Loucy (cell line): ENCODE measurements around the gene SRCIN1.

ENCODE experiments used
- H2AFZ ChIP-seq: fragments of 200-600 bp; sonication (generic); 2 replicates; pipeline ENCODE4 v1.6.0; 2016; ENCODE audit warnings: antibody characterized with exemption, mild to moderate bottlenecking, low read length, moderate library complexity
- H3F3A ChIP-seq: fragments of 200-600 bp; 2 replicates; pipeline ENCODE4 v1.6.0; 2016; ENCODE audit warnings: antibody characterized with exemption, low read depth, mild to moderate bottlenecking
- H3K27me3 ChIP-seq: fragments of 200-600 bp; sonication (generic); 2 replicates; pipeline ENCODE4 v1.6.1; 2014; ENCODE audit warnings: low read length, mild to moderate bottlenecking; ENCODE audit not compliant: insufficient read depth, poor library complexity, severe bottlenecking
- H3K36me3 ChIP-seq: fragments of 200-600 bp; sonication (generic); 2 replicates; pipeline ENCODE4 v1.6.1; 2016; ENCODE audit warnings: low read length; ENCODE audit not compliant: insufficient read depth
- H3K4me1 ChIP-seq: fragments of 200-600 bp; sonication (generic); 2 replicates; pipeline ENCODE4 v1.5.1; 2014; ENCODE audit warnings: low read length, mild to moderate bottlenecking; ENCODE audit not compliant: insufficient read depth, poor library complexity, severe bottlenecking
- H3K4me2 ChIP-seq: fragments of 200-600 bp; sonication (generic); 2 replicates; pipeline ENCODE4 v1.6.0; 2014; ENCODE audit warnings: antibody characterized with exemption, low read length, low read depth, mild to moderate bottlenecking; ENCODE audit not compliant: poor library complexity, severe bottlenecking
- H3K4me3 ChIP-seq: fragments of 200-600 bp; sonication (generic); 2 replicates; pipeline ENCODE4 v1.5.1; 2014; ENCODE audit warnings: low read length, mild to moderate bottlenecking, mixed read lengths; ENCODE audit not compliant: poor library complexity, severe bottlenecking
- H3K79me2 ChIP-seq: fragments of 200-600 bp; sonication (generic); 2 replicates; pipeline ENCODE4 v1.6.1; 2014; ENCODE audit warnings: low read length; ENCODE audit not compliant: insufficient read depth
- H3K9ac ChIP-seq: fragments of 200-600 bp; sonication (generic); 2 replicates; pipeline ENCODE4 v1.6.0; 2014; ENCODE audit warnings: mild to moderate bottlenecking, low read depth, low read length, moderate library complexity; ENCODE audit not compliant: poor library complexity, severe bottlenecking
- H3K9me2 ChIP-seq: fragments of 200-600 bp; sonication (generic); replicated peaks from 2 replicates; pipeline ENCODE4 v1.6.1; 2016; ENCODE audit warnings: low read depth, low read length, mixed read lengths
- H3K9me3 ChIP-seq: fragments of 200-600 bp; sonication (generic); 2 replicates; pipeline ENCODE4 v1.6.1; 2014; ENCODE audit warnings: mild to moderate bottlenecking, antibody characterized with exemption, low read length, low read depth; ENCODE audit not compliant: insufficient read depth
- H4K20me1 ChIP-seq: fragments of 200-600 bp; sonication (generic); 2 replicates; pipeline ENCODE4 v1.6.0; 2014; ENCODE audit warnings: antibody characterized with exemption, low read length, mild to moderate bottlenecking; ENCODE audit not compliant: insufficient read depth, poor library complexity, severe bottlenecking
- CTCF ChIP-seq: fragments of 200-600 bp; sonication (generic); conservative IDR thresholded peaks from 2 replicates; pipeline ENCODE4 v1.5.1; 2014; ENCODE audit warnings: mild to moderate bottlenecking, antibody characterized with exemption, low read length
- EZH2phosphoT487 ChIP-seq: fragments of 200-600 bp; IDR thresholded peaks from 2 replicates; pipeline ENCODE4 v1.6.1; 2018; ENCODE audit warnings: antibody characterized with exemption, mild to moderate bottlenecking, moderate library complexity, borderline replicate concordance

Gene SRCIN1

GRCh38 chr17:38588788-38589174 is 17.0 kb downstream of the SRCIN1 start:
- Histone ChIP-seq H3K79me2 (no peaks in the 10 kb centered on the region), H3K9me3 (no peaks in the 10 kb centered on the region), H3K4me2 (no peak overlapping the region), H3K4me1 (peaks cover 62% of the 10 kb centered on the region), H4K20me1 (no peaks in the 10 kb centered on the region), H3K4me3 (no peak overlapping the region), H3K27me3 (no peaks in the 10 kb centered on the region), H3F3A (no peaks in the 10 kb centered on the region), H3K36me3 (no peaks in the 10 kb centered on the region), H3K9me2 (no peaks in the 10 kb centered on the region), H3K9ac (no peak overlapping the region), H2AFZ (no peak overlapping the region)
- no peak for TF ChIP-seq EZH2phosphoT487
- no peak for TF ChIP-seq CTCF

DNA sequence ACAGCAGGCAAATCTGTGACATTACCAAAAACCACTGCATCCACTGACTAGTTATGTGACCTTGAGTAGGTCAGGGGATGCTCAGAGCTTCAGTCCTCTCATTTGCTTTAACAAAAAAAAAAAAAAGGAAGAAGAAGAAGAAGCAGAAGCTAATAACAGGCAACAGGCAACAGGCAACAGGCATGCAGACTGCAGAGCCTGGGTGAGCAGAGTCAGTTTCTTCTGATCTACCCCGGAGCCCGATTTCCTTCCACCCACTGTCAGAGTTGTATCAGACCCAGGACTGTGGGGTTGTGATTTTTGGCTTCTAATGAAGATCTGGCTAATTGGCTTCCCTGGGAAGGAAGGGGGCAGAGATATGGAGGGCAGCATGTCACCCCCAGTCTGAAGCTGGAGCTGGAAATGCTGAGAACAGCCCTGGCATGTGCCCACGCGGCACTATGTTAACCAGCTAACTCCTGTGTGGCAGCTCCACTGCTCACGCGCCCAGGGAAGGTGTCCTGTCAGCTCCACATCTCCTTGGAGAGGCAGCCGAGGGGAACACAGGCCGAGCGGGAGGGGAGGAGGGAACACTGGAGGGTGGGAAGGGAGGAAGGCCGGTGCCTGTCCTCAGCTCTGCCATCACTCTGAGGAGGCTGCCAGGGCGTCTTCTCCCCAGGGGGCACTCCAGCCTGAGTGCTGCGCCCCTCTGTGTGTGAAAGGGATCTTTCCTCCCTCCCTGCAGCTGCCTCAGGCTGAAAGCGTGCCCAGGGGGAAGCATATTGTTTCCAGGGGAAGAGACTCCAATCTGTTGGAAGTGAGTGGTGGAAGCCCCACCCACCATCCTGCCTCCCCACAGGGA is 17.6 kb downstream of the SRCIN1 start:
- Histone ChIP-seq H3K4me2 (no peak overlapping the region), H3K36me3 (no peaks in the 10 kb centered on the region), H3K9ac (no peak overlapping the region), H3K79me2 (no peaks in the 10 kb centered on the region), H3K27me3 (no peaks in the 10 kb centered on the region), H3F3A (no peaks in the 10 kb centered on the region), H3K9me3 (no peaks in the 10 kb centered on the region), H4K20me1 (no peaks in the 10 kb centered on the region), H3K4me3 (no peak overlapping the region), H3K4me1 (peaks cover 61% of the 10 kb centered on the region), H3K9me2 (no peaks in the 10 kb centered on the region), H2AFZ (no peak overlapping the region)
- TF ChIP-seq CTCF (no peak), EZH2phosphoT487 (no peak)

DNA sequence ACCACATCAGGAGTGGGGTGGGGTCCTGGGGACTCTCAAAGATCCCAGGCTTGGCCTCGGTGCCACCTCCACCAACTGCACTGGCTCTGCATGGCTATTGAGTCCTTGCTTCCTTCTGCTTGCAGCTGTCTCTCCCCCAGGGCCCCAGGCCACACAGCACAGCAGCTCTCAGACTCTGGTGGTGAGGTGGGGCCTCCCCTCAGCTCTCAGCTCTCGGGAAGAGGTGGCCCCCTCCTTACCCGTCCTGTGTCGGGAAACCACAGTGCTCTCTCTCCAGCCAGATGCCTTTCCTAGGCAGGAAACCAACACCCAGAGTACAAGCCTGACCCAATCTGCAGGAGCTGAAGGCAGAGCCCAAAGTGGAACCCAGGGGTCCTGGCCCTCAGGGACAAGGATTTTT is 18.5 kb downstream of the SRCIN1 start:
- H3K9ac ChIP-seq: peak overlapping the region; percentile 42
- peak overlapping the region; percentile 61 for H3K4me2 ChIP-seq
- H3K4me1 ChIP-seq: peaks cover 51% of the 10 kb centered on the region
- no peaks in the 10 kb centered on the region for H3K27me3 ChIP-seq
- peak overlapping the region; percentile 11 for H3K4me3 ChIP-seq
- H3K9me2 ChIP-seq: no peaks in the 10 kb centered on the region
- no peaks in the 10 kb centered on the region for H3K36me3 ChIP-seq
- H2AFZ ChIP-seq: no peak overlapping the region
- H3K9me3 ChIP-seq: no peaks in the 10 kb centered on the region
- no peak for TF ChIP-seq CTCF
- no peak for TF ChIP-seq EZH2phosphoT487
- H4K20me1 ChIP-seq: no peaks in the 10 kb centered on the region
- H3K79me2 ChIP-seq: no peaks in the 10 kb centered on the region
- no peaks in the 10 kb centered on the region for H3F3A ChIP-seq
